ENCODE results near the gene MGAT2. TPM values are rescaled to one million over a fixed set of nuclear protein-coding genes. Genes with fewer than 3 reads are reported as not detected.

Gene MGAT2
- total RNA-seq, 1 donor from 2014 or later, result 30.3 TPM

GRCh38 chr14:49607583-49607982 lies 13.0 kb upstream of the MGAT2 start:
- H3K36me3 ChIP-seq, result peaks cover 7% of the 10 kb centered on the region
- no peaks in the 10 kb centered on the region for H3K4me1 ChIP-seq
- Mint-ChIP-seq H3K4me1 (peaks cover 1% of the 10 kb centered on the region), H3K9me3 (no peaks in the 10 kb centered on the region), H3K4me3 (no peak overlapping the region), H3K36me3 (peaks cover 12% of the 10 kb centered on the region), H3K27ac (no peak overlapping the region), H3K27me3 (ENCODE audit: insufficient read depth, low read depth) (no peaks in the 10 kb centered on the region)
- no peak overlapping the region for H3K4me2 ChIP-seq
- no peak overlapping the region for H3K9ac ChIP-seq
- H3K4me3 ChIP-seq, result no peak overlapping the region
- no peaks in the 10 kb centered on the region for H4K20me1 ChIP-seq (ENCODE audit: low read depth)
- H3K27me3 ChIP-seq, result no peaks in the 10 kb centered on the region
- peaks cover 15% of the 10 kb centered on the region for H3K79me2 ChIP-seq (ENCODE audit: low read depth)
- no peak for DNase-seq (ENCODE audit: low spot score)
- H3K9me3 ChIP-seq (ENCODE audit: low read depth), result no peaks in the 10 kb centered on the region
- no peak for TF ChIP-seq EZH2 (IDR thresholded peaks at IDR 0.05)
- TF ChIP-seq EZH2phosphoT487 (IDR thresholded peaks at IDR 0.05), result no peak
- no peak for TF ChIP-seq CTCF (IDR thresholded peaks at IDR 0.05)
- H3K27ac ChIP-seq, result no peak overlapping the region
- H2AFZ ChIP-seq (replicated peaks), result no peak overlapping the region
- no peaks in the 10 kb centered on the region for H3F3A ChIP-seq (ENCODE audit: low read depth)

GRCh38 chr14:49612251-49612650 lies 8.3 kb upstream of the MGAT2 start:
- Mint-ChIP-seq H3K27ac (no peak overlapping the region), H3K27me3 (ENCODE audit: insufficient read depth, low read depth) (no peaks in the 10 kb centered on the region), H3K4me1 (peaks cover 3% of the 10 kb centered on the region), H3K4me3 (no peak overlapping the region), H3K9me3 (no peaks in the 10 kb centered on the region), H3K36me3 (peaks cover 15% of the 10 kb centered on the region)
- TF ChIP-seq CTCF (IDR thresholded peaks at IDR 0.05), result no peak
- no peak for TF ChIP-seq EZH2phosphoT487 (IDR thresholded peaks at IDR 0.05)
- TF ChIP-seq EZH2 (IDR thresholded peaks at IDR 0.05), result no peak
- Histone ChIP-seq H3K79me2 (ENCODE audit: low read depth) (peaks cover 17% of the 10 kb centered on the region), H3K36me3 (peaks cover 3% of the 10 kb centered on the region), H4K20me1 (ENCODE audit: low read depth) (no peaks in the 10 kb centered on the region), H3K9me3 (ENCODE audit: low read depth) (no peaks in the 10 kb centered on the region), H3K4me2 (no peak overlapping the region), H3K27me3 (no peaks in the 10 kb centered on the region), H2AFZ (replicated peaks) (no peak overlapping the region), H3K27ac (no peak overlapping the region), H3F3A (ENCODE audit: low read depth) (peaks cover 19% of the 10 kb centered on the region), H3K9ac (no peak overlapping the region), H3K4me3 (no peak overlapping the region), H3K4me1 (no peaks in the 10 kb centered on the region)
- no peak for DNase-seq (ENCODE audit: low spot score)

GRCh38 chr14:49612671-49613070 lies 7.9 kb upstream of the MGAT2 start:
- Histone ChIP-seq H2AFZ (replicated peaks) (no peak overlapping the region), H4K20me1 (ENCODE audit: low read depth) (no peaks in the 10 kb centered on the region), H3K27me3 (no peaks in the 10 kb centered on the region), H3K4me1 (no peaks in the 10 kb centered on the region), H3K36me3 (no peaks in the 10 kb centered on the region), H3K79me2 (ENCODE audit: low read depth) (peaks cover 21% of the 10 kb centered on the region), H3K27ac (no peak overlapping the region), H3K9ac (no peak overlapping the region), H3K4me3 (no peak overlapping the region), H3F3A (ENCODE audit: low read depth) (peaks cover 22% of the 10 kb centered on the region), H3K9me3 (ENCODE audit: low read depth) (no peaks in the 10 kb centered on the region), H3K4me2 (no peak overlapping the region)
- DNase-seq (ENCODE audit: low spot score), result no peak
- TF ChIP-seq EZH2phosphoT487 (IDR thresholded peaks at IDR 0.05) (no peak), EZH2 (IDR thresholded peaks at IDR 0.05) (no peak), CTCF (IDR thresholded peaks at IDR 0.05) (no peak)
- Mint-ChIP-seq H3K4me1 (peaks cover 3% of the 10 kb centered on the region), H3K27me3 (ENCODE audit: insufficient read depth, low read depth) (no peaks in the 10 kb centered on the region), H3K36me3 (peaks cover 17% of the 10 kb centered on the region), H3K9me3 (no peaks in the 10 kb centered on the region), H3K4me3 (no peak overlapping the region), H3K27ac (no peak overlapping the region)
